ENCODE results near the gene MAN1B1. TPM values are rescaled to one million over a fixed set of nuclear protein-coding genes. Genes with fewer than 3 reads are reported as not detected.
A peak's percentile ranks its signal among the peaks of the same experiment; 100 is the strongest.
"Not testable (repeated sequence)": the region's sequence is repeated elsewhere in the genome, so short reads cannot be mapped to it uniquely, and the experiment has no call there.

MAN1B1 gene
- total RNA-seq, 1 experiment from 2014 or later: 50.9 TPM

- ATAC-seq: peak; percentile 23; the same call in 1 of the 2 replicates
- H3K9me2 ChIP-seq (ENCODE audit: insufficient read depth): no peaks in the 10 kb centered on the region
- no peaks in the 10 kb centered on the region for H3K9me3 ChIP-seq (ENCODE audit: control insufficient read depth in 1 of 2, insufficient read depth in 1 of 2, low read depth in 1 of 2, low read length in 2 of 2)
- intact Hi-C loops (cut with micrococcal nuclease): no loop called here
- RAD21 ChIA-PET (ENCODE audit: low non-redundant PET in 1 of 2, low total read pairs in 2 of 2, uncharacterized antibody in 2 of 2, unreplicated experiment in 2 of 2): no interaction called here
- no peak overlapping the region for H2AFZ ChIP-seq (ENCODE audit: low read depth, low read length, poor library complexity, severe bottlenecking)
- H3K36me3 ChIP-seq (ENCODE audit: control insufficient read depth in 1 of 2, insufficient read depth in 2 of 2, low read length in 2 of 2): peaks cover 2 to 8% of the 10 kb centered on the region in 2 experiments; a peak in 1 of 4 replicates
- CTCF ChIA-PET: no interaction called here
- H3K9ac ChIP-seq (ENCODE audit: low read length): no peak overlapping the region
- H3K4me2 ChIP-seq (ENCODE audit: low read length): no peak overlapping the region
- no peak overlapping the region for H3K27ac ChIP-seq (ENCODE audit: low read depth, low read length)
- H3K4me1 ChIP-seq (ENCODE audit: control insufficient read depth in 1 of 2, insufficient read depth in 2 of 2, low read length in 2 of 2): peaks cover 5 to 18% of the 10 kb centered on the region in 2 experiments; a peak in 3 of 4 replicates
- BruUV-seq (replicated peaks): TSS peak; percentile 53
- no peak overlapping the region for H3K4me3 ChIP-seq (replicated peaks in 1 of 2; ENCODE audit: low read depth in 1 of 2, low read length in 2 of 2)
- H3K27me3 ChIP-seq (ENCODE audit: insufficient read depth, low read length): no peaks in the 10 kb centered on the region
- DNase-seq (ENCODE audit: low read depth, low spot score): no peak
- H4K20me1 ChIP-seq (ENCODE audit: insufficient read depth): no peaks in the 10 kb centered on the region
- POLR2A ChIA-PET: no interaction called here
- H3K79me2 ChIP-seq (ENCODE audit: insufficient read depth, low read length): peaks cover 19% of the 10 kb centered on the region
- no peak for TF ChIP-seq POLR2AphosphoS5 (IDR thresholded peaks at IDR 0.05; ENCODE audit: low read depth, low read length)
- no peak for TF ChIP-seq SRF (IDR thresholded peaks at IDR 0.05; ENCODE audit: low read depth)
- TF ChIP-seq SIN3A (IDR thresholded peaks at IDR 0.05; ENCODE audit: low read depth): no peak
- TF ChIP-seq ELF1 (IDR thresholded peaks at IDR 0.05; ENCODE audit: borderline replicate concordance, low read depth): no peak
- no peak for TF ChIP-seq JUND (IDR thresholded peaks at IDR 0.05)
- TF ChIP-seq YY1 (IDR thresholded peaks at IDR 0.05; ENCODE audit: extremely low read depth, insufficient replicate concordance, low read depth, low read length): no peak
- TF ChIP-seq POLR2A (IDR thresholded peaks at IDR 0.05; ENCODE audit: borderline replicate concordance, extremely low read depth, insufficient read depth, insufficient read length): no peak
- no peak for TF ChIP-seq CEBPB (IDR thresholded peaks at IDR 0.05; ENCODE audit: low read depth)
- TF ChIP-seq EGR1 (IDR thresholded peaks at IDR 0.05; ENCODE audit: low read depth): no peak
Observed at GRCh38 chr9:137062384-137062783, 24.4 kb upstream of the MAN1B1 start.

GRCh38 chr9:137062798-137063197 lies 24.0 kb upstream of the MAN1B1 start:
- H3K4me2 ChIP-seq (ENCODE audit: low read length): not testable (repeated sequence)

More at GRCh38 chr9:137062798-137063197, 24.0 kb upstream of the MAN1B1 start:
- intact Hi-C loops (cut with micrococcal nuclease); H3K9me3 ChIP-seq (ENCODE audit: control insufficient read depth in 1 of 2, insufficient read depth in 1 of 2, low read depth in 1 of 2, low read length in 2 of 2); H3K9me2 ChIP-seq (ENCODE audit: insufficient read depth); H3K9ac ChIP-seq (ENCODE audit: low read length); POLR2A ChIA-PET; CTCF ChIA-PET; ATAC-seq; H3K27ac ChIP-seq (ENCODE audit: low read depth, low read length); H3K36me3 ChIP-seq (ENCODE audit: control insufficient read depth in 1 of 2, insufficient read depth in 2 of 2, low read length in 2 of 2); H2AFZ ChIP-seq (ENCODE audit: low read depth, low read length, poor library complexity, severe bottlenecking); H3K27me3 ChIP-seq (ENCODE audit: insufficient read depth, low read length); DNase-seq (ENCODE audit: low read depth, low spot score); H4K20me1 ChIP-seq (ENCODE audit: insufficient read depth); H3K4me3 ChIP-seq (replicated peaks in 1 of 2; ENCODE audit: low read depth in 1 of 2, low read length in 2 of 2); BruUV-seq (replicated peaks); RAD21 ChIA-PET (ENCODE audit: low non-redundant PET in 1 of 2, low total read pairs in 2 of 2, uncharacterized antibody in 2 of 2, unreplicated experiment in 2 of 2): not testable (repeated sequence)
- Histone ChIP-seq H3K4me1 (ENCODE audit: control insufficient read depth in 1 of 2, insufficient read depth in 2 of 2, low read length in 2 of 2) (peaks cover 4 to 22% of the 10 kb centered on the region in 2 experiments), H3K79me2 (ENCODE audit: insufficient read depth, low read length) (peaks cover 23% of the 10 kb centered on the region)

Data from HCT116 (cell line).